K562 (cell line): ENCODE results near the gene ZNHIT1. TPM values are rescaled to one million over a fixed set of nuclear protein-coding genes. Genes with fewer than 3 reads are reported as not detected.

Experiments
- CREB1 ChIP-seq, 2 experiments: sonication (generic) in 1 of 2; formaldehyde crosslinking in 1 of 2; IDR thresholded peaks; 2 replicates each; pipeline versions ENCODE4 v1.6.1 to v1.8.0; 2012 to 2022; ENCODE audit warnings: inconsistent platforms in 1 of 2, mild to moderate bottlenecking in 1 of 2, missing genetic modification reagents in 1 of 2, moderate library complexity in 1 of 2
- EWSR1 ChIP-seq: fragments of 450-650 bp; IDR thresholded peaks from 2 replicates; pipeline ENCODE4 v1.6.1; 2018; ENCODE audit warnings: borderline replicate concordance, mild to moderate bottlenecking, low read depth, moderate library complexity; ENCODE audit not compliant: partially characterized antibody
- FOS ChIP-seq: IDR thresholded peaks from 3 replicates; pipeline ENCODE4 v1.6.1; 2011; ENCODE audit not compliant: insufficient read length; ENCODE audit errors: extremely low read depth
- JUND ChIP-seq, 2 experiments: IDR thresholded peaks; 2 replicates in 1 of 2; 3 replicates in 1 of 2; pipeline ENCODE4 v1.6.1; 2011; ENCODE audit warnings: borderline replicate concordance in 2 of 2, low read depth in 2 of 2, low read length in 2 of 2, improper control_type of control experiment in 1 of 2, missing biosample characterization in 1 of 2, missing genetic modification characterization in 1 of 2, missing genetic modification reagents in 1 of 2
- LCOR ChIP-seq: sonication (generic); formaldehyde crosslinking; IDR thresholded peaks from 2 replicates; pipeline ENCODE4 v1.8.0; 2022; ENCODE audit warnings: mild to moderate bottlenecking, missing genetic modification reagents
- MTA2 ChIP-seq: fragments of 450-650 bp; IDR thresholded peaks from 2 replicates; pipeline ENCODE4 v1.6.1; 2016; ENCODE audit warnings: low read depth
- PHF20 ChIP-seq: fragments of 450-650 bp; IDR thresholded peaks from 2 replicates; pipeline ENCODE4 v1.6.1; 2018; ENCODE audit not compliant: partially characterized antibody
- PML ChIP-seq: IDR thresholded peaks from 2 replicates; pipeline ENCODE4 v1.6.1; 2012; ENCODE audit warnings: low read length, inconsistent platforms
- TAL1 ChIP-seq: fragments of 450-650 bp; IDR thresholded peaks from 2 replicates; pipeline ENCODE4 v1.6.1; 2016; ENCODE audit warnings: mild to moderate bottlenecking
- TCF3 ChIP-seq: sonication (generic); formaldehyde crosslinking; IDR thresholded peaks from 2 replicates; pipeline ENCODE4 v1.4.0; 2020; ENCODE audit warnings: mild to moderate bottlenecking, missing genetic modification reagents
- TEAD4 ChIP-seq, 2 experiments: sonication (generic) in 1 of 2; formaldehyde crosslinking in 1 of 2; IDR thresholded peaks; 2 replicates each; pipeline versions ENCODE4 v1.6.1 to v1.8.0; 2012 to 2022; ENCODE audit warnings: borderline replicate concordance in 1 of 2, inconsistent platforms in 1 of 2, low read length in 1 of 2, mild to moderate bottlenecking in 1 of 2, missing genetic modification reagents in 1 of 2
- polyA plus RNA-seq, 8 experiments: library from polyadenylated mRNA; depleted of rRNA in 4 of 8; stranded (reverse) in 5 of 8; unstranded in 3 of 8; fragments of >200 nt; fragmentation: Nextera tagmentation in 2 of 8; fragmentation: Illumina TruSeq in 1 of 8; extraction: Ambion mirVana in 2 of 8; extraction: Trizol in 1 of 8; gene quantifications; 2 replicates each; pipeline versions ENCODE4 v1.2.1 to v1.2.3, GENCODE V29; 2011 to 2014; ENCODE audit warnings: inconsistent platforms in 1 of 8, missing spikeins in 1 of 8
- total RNA-seq, 7 experiments: library from RNA; depleted of rRNA in 6 of 7; stranded (reverse); fragments of >200 nt in 6 of 7; fragmentation: Illumina TruSeq in 2 of 7; extraction: Trizol in 2 of 7; gene quantifications; 2 replicates each; pipeline versions ENCODE4 v1.2.1 to v1.2.3, GENCODE V29; 2011 to 2021; ENCODE audit warnings: low replicate concordance in 1 of 7
- TF ChIP-seq, protein P1 (sequence below), 3 experiments: fragments of 200-800 bp in 1 of 3; sonication (Bioruptor generic) in 1 of 3; sonication (generic) in 1 of 3; formaldehyde crosslinking in 1 of 3; IDR thresholded peaks; 2 replicates each; pipeline versions ENCODE4 v1.6.1 to v1.8.0; 2016 to 2022; ENCODE audit warnings: mild to moderate bottlenecking in 2 of 3, missing compliant biosample characterization in 2 of 3, missing genetic modification characterization in 2 of 3, missing genetic modification reagents in 1 of 3
- TF ChIP-seq, protein P2 (sequence below): IDR thresholded peaks from 2 replicates; pipeline ENCODE4 v1.6.1; 2014; ENCODE audit warnings: antibody characterized with exemption

ZNHIT1 gene
- total and polyA plus RNA-seq, 9 of the 15 experiments (the other 6 are each of a cell fraction or from before 2014, with no cell fraction given) = 6.4 to 162 (median 70.1) TPM

DNA sequence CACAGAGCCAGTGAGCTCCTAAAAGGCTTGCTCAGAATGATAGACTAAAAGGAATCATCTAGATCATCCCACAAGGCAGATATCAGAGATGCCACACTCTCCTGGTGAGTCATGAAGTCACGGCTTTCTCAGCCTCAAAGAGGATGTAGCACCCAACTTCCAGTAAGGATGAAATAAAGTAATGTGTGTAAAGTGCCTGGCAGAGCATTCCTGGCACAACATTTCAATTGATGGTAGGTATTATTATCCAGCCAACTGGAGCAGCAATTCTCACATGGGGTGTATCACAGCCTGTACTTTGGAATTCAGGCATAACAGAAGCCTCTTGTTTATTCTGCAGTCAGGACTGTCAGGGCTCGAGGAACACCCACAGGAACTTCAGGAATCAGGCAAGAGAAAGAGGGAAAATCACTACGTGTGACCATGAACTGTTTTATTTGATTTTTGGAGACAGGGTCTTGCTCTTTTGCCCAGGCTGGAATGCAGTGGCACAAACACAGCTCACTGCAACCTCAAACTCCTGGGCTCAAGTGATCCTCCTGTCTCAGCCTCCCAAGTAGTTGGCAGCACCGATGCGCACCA lies 32.6 kb upstream of the ZNHIT1 start (continued):
- TF ChIP-seq FOS (peak; percentile 15), JUND (IDR thresholded peaks at IDR 0.05; ENCODE audit: borderline replicate concordance, low read depth, low read length) (peak; percentile 89), JUND (tag; IDR thresholded peaks at IDR 0.05; ENCODE audit: borderline replicate concordance, low read depth, low read length) (peak; percentile 68; the same call in 2 of the 3 replicates), TCF3 (peak; percentile 69), TEAD4 (IDR thresholded peaks at IDR 0.05; ENCODE audit: low read length) (peak; percentile 68; the same call in 1 of the 2 replicates), TEAD4 (CRISPR knock-in tag; IDR thresholded peaks at IDR 0.05; ENCODE audit: borderline replicate concordance) (no peak), LCOR (CRISPR knock-in tag) (0 out of 2 replicates have a peak, but pooled peaks have one; percentile 31), PML (peak; percentile 37; the same call in 1 of the 2 replicates), PHF20 (no peak), EWSR1 (no peak), MTA2 (peak; percentile 33; the same call in 1 of the 2 replicates), CREB1 (IDR thresholded peaks at IDR 0.05) (no peak), CREB1 (CRISPR knock-in tag; IDR thresholded peaks at IDR 0.05) (0 out of 2 replicates have a peak, but pooled peaks have one; percentile 24), TAL1 (0 out of 2 replicates have a peak, but pooled peaks have one; percentile 17)
- TF ChIP-seq, protein P1, sequence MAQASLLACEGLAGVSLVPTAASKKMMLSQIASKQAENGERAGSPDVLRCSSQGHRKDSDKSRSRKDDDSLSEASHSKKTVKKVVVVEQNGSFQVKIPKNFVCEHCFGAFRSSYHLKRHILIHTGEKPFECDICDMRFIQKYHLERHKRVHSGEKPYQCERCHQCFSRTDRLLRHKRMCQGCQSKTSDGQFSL (CRISPR knock-in tag; IDR thresholded peaks at IDR 0.05) = no peak
- TF ChIP-seq, protein P1 (tag; IDR thresholded peaks at IDR 0.05) = no peak
- TF ChIP-seq, protein P2, sequence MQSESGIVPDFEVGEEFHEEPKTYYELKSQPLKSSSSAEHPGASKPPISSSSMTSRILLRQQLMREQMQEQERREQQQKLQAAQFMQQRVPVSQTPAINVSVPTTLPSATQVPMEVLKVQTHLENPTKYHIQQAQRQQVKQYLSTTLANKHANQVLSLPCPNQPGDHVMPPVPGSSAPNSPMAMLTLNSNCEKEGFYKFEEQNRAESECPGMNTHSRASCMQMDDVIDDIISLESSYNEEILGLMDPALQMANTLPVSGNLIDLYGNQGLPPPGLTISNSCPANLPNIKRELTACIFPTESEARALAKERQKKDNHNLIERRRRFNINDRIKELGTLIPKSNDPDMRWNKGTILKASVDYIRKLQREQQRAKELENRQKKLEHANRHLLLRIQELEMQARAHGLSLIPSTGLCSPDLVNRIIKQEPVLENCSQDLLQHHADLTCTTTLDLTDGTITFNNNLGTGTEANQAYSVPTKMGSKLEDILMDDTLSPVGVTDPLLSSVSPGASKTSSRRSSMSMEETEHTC = 0 out of 2 replicates have a peak, but pooled peaks have one; percentile 37
